CD4-positive, alpha-beta T cell treated with Interleukin-10 for 1 hour (primary cell): ENCODE measurements around the gene TSR2.
"Not testable (repeated sequence)": the region's sequence is repeated elsewhere in the genome, so short reads cannot be mapped to it uniquely, and the experiment has no call there.

Experiments
- DNase-seq: peaks from one replicate; pipeline ENCODE4 v3.0.0-alpha.2; 2020

TSR2 gene

DNA sequence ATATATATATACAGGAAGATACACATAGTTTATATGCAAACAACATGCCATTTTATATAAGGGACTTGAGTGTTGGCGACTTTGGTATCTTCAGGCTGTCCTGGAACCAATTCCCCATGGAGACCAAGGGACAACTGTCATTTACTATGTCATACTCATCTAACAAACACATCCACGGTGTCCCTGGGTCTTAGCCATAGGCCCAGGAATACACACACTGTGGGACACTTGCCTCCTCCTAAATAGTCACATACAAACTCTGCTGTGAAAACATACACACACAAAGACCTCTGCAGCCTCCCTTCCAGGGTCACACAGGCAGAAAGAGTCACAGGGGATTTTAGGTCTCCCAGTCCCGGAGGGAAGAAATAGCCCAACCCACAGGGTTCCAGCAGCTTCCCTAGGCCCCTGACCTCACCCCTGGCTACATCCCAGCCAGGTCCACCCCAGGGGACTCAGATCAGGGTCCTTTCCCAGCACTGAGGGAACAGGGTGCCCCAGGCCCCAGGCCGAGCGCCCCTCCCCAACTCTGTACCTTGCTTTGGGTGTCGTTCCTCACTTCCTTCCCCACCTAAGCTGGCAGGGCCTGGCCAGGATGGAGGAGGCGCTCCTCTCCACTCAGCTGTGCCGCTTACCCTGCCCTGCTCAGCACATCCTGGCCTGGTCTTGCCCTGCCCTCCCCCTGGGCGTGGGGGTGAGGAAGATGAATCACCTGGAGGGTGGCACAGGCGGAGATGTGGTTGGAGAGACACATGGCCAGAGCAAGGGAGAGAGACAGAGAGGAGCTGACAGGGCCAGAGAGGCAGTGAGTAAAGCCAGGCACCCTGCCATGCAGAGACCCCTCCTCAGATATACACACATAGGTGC, 34.0 kb downstream of the TSR2 start:
- no peak for DNase-seq

DNA sequence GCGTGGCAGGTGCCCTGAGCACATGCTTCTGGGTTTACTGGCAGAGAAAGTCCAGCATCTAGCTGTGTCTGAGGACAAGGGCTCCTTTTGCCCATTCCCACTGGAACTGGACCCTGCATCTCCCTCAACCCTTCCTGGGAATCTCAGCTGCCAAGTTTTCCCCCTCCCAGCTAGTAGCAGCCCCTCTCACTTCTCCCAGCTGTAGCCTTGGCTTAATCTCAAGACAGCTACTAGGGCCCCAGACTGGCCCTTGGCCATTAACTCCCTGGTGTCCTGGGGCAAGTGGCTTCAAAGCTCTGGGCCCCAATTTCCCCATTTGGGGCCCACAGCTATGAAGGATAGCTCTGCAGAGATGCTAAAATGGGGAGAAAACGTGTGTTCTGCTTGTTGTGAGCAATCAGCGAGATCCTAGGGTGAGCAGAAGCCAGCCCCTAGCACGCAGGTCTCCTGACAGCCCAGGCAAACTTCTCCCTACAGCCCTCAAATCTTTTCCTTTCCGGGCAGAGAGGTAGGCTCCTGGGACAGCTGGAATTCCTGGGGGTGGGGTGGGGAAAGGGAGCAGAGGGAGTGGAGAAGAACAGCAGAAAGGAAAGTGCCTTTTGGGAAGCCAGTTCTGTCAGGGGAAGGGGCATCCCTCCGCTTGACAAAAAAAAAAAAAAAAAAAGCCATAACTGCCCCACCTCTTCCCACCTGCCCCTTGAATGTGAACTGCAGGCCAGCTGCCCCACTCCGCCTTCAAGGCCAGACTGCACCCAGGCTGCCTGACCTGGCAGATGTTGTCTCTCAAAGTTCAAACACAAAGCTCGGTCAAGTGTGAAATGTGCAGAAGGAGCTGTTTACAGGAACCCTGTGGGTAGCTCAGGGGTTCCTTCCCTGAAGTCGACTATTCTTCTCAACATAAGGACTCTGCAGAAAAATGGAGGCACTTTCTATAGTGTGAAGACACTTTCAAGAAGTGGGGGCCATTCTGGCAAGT, 39.2 kb downstream of the TSR2 start:
- no peak for DNase-seq

DNA sequence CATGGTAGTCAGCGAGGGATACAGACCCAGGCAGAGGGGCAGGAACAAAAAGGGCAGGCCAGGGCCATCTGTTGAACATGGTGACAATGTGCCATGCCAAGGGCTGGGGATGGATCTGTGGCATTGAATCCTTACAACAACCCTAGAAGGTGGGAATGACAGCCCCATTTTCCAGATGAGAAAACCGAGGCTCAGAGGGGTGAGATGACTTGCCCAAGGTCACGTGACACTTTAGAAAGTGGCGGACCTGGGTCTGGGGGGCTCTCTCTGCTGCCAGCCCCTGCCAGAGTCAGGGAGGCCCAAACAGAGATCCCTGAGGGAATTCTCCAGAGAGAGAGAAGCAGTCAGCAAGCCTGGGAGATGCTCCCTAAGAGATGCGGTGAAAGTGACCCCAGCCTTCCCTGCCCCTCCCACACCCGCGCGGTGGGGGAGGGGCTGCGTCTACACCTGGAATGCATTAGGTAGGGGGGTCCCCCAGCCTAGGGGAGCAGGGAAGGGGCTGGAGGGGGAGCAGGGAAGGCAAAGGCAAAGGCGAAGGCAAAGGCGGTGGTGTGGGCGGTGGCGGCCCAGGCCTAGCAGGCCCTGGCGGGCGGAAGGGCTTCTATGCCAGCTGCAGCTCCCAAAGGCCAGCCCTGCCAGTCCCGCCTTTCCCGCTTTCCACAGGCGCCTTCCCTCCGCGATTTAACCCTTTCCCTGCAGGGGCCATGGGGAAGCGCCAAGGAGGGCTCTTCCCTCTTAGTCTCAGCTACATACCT, 42.8 kb downstream of the TSR2 start:
- no peak for DNase-seq

DNA sequence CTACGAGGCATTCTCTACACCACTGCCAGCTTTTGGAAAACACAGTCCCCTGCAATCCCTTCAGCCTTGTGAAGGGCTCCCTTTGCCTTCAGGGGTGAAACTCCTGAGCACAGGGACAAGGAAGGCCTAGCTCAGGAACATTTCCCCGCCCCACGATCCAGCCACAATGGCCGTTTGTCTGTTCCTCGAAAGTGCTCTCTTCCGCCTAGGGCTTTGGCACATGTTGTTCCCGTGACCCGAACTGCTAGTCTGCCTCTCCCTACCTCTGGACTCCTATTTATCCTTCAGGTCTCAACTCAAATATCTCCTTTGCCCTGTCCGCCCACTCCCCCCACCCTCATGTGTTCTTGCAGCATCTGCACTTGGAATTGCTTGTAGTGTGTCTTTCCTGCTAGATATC, 43.7 kb downstream of the TSR2 start:
- no peak for DNase-seq

DNA sequence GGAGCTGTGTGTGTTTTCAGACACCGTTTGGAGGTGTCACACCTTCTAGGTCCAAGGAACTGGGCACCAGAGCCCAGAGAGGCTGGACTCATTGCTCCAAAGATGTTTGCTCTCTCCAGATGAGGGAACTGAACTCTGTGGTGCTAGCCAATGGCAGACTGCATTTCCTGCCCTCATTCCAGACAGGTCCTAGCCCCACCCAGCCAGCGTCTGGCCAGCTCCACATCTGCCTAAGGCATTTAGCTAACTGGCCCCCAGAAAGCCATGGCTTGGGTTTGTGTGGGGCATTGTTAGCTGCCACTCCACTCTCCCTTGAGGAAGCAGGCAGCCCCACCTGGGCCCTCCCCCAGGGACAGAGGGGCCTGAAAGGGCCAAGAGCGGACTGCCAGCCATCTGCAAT, 44.5 kb downstream of the TSR2 start:
- no peak for DNase-seq

DNA sequence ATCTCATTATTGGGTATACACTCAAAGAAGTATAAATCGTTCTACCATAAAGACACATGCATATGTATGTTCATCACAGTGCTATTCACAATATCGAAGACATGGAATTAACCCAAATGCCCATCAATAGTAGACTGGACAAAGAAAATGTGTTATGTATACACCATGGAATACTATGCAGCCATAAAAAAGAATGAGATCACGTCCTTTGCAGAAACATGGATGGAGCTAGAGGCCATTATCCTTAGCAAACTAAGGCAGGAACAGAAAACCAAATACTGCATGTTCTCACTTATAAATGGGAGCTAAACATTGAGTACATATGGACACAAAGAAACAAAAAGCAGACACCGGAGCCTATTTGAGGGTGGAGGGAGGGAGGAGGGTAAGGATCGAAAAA, 49.6 kb downstream of the TSR2 start:
- DNase-seq = not testable (repeated sequence)

DNA sequence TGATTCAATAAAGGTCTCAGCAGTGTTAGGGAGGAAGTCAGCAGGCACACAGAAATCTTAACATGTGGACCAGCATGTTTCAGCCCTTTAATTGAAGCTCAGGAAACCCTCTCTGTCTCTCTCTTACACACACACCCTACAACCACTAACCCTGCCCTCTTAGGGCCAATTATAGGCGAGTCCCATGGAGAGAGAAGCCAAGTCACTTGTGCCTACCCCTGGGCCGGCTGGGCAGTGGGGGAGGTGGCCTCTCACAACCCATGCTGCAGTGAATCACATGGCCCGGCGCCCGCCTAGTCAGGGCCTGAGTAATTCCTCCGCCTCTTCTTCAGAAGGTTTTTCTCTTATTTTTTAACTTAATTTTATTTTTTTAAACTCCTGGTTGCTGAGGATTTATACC, 52.1 kb downstream of the TSR2 start:
- DNase-seq = no peak

DNA sequence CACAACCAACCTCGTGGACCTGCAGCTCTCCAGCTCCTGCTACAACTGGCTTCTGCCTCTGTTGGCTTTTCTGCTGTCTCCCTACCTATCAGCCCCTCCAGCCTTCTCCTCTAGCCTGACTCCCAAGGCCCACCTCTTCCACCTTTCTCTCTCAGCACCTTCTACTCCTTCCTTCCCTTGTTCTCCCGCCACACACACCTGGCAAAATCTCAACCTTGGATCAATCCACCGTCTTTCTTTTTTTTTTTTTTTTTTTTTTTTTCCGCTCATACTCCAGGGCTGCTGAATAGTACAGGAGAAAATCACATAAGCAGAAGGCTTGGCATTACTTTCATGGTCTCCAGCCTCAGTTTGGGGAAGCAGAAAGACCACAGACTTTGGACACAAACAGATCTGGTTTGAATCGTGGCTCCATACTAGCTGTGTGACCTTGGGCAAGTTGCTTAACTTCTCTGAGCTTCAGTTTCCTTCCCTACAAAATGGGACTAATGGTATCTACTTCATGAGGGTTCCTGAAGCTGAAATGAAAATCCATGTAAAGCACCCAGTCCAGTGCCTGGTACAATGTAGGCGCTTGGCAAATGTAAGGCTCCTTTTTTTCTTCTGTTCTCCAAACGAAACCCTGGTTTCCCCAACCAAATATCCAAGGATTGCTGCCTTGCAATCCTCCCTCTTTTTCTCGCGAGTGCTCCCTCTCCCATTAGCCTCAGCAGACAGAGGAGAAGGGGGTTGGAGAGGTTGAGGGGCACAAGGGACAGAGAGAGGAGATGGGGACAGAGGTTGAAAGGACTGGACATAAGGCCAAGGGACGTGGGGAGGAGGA, 54.2 kb downstream of the TSR2 start:
- no peak for DNase-seq
